ENCODE measurements around the gene VASP.

DNA sequence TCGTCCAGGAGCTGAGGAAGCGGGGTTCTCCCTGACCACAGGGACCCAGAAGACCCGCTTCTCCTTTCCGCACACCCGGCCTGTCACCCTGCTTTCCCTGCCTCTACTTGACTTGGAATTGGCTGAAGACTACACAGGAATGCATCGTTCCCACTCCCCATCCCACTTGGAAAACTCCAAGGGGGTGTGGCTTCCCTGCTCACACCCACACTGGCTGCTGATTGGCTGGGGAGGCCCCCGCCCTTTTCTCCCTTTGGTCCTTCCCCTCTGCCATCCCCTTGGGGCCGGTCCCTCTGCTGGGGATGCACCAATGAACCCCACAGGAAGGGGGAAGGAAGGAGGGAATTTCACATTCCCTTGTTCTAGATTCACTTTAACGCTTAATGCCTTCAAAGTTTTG is 18.9 kb downstream of the VASP start:
- no peak for TF ChIP-seq ISL1 (CRISPR knock-in tag; IDR thresholded peaks at IDR 0.05)
- no peak for TF ChIP-seq ARNTL (CRISPR knock-in tag; IDR thresholded peaks at IDR 0.05; ENCODE audit: borderline replicate concordance, low read depth)
- TF ChIP-seq RARB (CRISPR knock-in tag; IDR thresholded peaks at IDR 0.05): no peak
- TF ChIP-seq OSR1 (CRISPR knock-in tag; IDR thresholded peaks at IDR 0.05): no peak
- TF ChIP-seq, protein P1, sequence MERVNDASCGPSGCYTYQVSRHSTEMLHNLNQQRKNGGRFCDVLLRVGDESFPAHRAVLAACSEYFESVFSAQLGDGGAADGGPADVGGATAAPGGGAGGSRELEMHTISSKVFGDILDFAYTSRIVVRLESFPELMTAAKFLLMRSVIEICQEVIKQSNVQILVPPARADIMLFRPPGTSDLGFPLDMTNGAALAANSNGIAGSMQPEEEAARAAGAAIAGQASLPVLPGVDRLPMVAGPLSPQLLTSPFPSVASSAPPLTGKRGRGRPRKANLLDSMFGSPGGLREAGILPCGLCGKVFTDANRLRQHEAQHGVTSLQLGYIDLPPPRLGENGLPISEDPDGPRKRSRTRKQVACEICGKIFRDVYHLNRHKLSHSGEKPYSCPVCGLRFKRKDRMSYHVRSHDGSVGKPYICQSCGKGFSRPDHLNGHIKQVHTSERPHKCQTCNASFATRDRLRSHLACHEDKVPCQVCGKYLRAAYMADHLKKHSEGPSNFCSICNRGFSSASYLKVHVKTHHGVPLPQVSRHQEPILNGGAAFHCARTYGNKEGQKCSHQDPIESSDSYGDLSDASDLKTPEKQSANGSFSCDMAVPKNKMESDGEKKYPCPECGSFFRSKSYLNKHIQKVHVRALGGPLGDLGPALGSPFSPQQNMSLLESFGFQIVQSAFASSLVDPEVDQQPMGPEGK (CRISPR knock-in tag; IDR thresholded peaks at IDR 0.05; ENCODE audit: borderline replicate concordance): no peak
- TF ChIP-seq, protein P2, sequence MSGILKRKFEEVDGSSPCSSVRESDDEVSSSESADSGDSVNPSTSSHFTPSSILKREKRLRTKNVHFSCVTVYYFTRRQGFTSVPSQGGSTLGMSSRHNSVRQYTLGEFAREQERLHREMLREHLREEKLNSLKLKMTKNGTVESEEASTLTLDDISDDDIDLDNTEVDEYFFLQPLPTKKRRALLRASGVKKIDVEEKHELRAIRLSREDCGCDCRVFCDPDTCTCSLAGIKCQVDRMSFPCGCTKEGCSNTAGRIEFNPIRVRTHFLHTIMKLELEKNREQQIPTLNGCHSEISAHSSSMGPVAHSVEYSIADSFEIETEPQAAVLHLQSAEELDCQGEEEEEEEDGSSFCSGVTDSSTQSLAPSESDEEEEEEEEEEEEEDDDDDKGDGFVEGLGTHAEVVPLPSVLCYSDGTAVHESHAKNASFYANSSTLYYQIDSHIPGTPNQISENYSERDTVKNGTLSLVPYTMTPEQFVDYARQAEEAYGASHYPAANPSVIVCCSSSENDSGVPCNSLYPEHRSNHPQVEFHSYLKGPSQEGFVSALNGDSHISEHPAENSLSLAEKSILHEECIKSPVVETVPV (CRISPR knock-in tag; IDR thresholded peaks at IDR 0.05): no peak
- TF ChIP-seq TCF4 (CRISPR knock-in tag; IDR thresholded peaks at IDR 0.05; ENCODE audit: borderline replicate concordance): no peak
- TF ChIP-seq, protein P3, sequence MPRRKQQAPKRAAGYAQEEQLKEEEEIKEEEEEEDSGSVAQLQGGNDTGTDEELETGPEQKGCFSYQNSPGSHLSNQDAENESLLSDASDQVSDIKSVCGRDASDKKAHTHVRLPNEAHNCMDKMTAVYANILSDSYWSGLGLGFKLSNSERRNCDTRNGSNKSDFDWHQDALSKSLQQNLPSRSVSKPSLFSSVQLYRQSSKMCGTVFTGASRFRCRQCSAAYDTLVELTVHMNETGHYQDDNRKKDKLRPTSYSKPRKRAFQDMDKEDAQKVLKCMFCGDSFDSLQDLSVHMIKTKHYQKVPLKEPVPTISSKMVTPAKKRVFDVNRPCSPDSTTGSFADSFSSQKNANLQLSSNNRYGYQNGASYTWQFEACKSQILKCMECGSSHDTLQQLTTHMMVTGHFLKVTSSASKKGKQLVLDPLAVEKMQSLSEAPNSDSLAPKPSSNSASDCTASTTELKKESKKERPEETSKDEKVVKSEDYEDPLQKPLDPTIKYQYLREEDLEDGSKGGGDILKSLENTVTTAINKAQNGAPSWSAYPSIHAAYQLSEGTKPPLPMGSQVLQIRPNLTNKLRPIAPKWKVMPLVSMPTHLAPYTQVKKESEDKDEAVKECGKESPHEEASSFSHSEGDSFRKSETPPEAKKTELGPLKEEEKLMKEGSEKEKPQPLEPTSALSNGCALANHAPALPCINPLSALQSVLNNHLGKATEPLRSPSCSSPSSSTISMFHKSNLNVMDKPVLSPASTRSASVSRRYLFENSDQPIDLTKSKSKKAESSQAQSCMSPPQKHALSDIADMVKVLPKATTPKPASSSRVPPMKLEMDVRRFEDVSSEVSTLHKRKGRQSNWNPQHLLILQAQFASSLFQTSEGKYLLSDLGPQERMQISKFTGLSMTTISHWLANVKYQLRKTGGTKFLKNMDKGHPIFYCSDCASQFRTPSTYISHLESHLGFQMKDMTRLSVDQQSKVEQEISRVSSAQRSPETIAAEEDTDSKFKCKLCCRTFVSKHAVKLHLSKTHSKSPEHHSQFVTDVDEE (CRISPR knock-in tag; IDR thresholded peaks at IDR 0.05): no peak
- TF ChIP-seq, protein P4, sequence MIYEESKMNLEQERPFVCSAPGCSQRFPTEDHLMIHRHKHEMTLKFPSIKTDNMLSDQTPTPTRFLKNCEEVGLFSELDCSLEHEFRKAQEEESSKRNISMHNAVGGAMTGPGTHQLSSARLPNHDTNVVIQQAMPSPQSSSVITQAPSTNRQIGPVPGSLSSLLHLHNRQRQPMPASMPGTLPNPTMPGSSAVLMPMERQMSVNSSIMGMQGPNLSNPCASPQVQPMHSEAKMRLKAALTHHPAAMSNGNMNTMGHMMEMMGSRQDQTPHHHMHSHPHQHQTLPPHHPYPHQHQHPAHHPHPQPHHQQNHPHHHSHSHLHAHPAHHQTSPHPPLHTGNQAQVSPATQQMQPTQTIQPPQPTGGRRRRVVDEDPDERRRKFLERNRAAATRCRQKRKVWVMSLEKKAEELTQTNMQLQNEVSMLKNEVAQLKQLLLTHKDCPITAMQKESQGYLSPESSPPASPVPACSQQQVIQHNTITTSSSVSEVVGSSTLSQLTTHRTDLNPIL (CRISPR knock-in tag; IDR thresholded peaks at IDR 0.05; ENCODE audit: low read depth): no peak
- no peak for TF ChIP-seq ESRRG (CRISPR knock-in tag; IDR thresholded peaks at IDR 0.05)
- TF ChIP-seq SNAI2 (CRISPR knock-in tag; IDR thresholded peaks at IDR 0.05): no peak
- no peak for TF ChIP-seq ZNF70 (CRISPR knock-in tag; IDR thresholded peaks at IDR 0.05)
- TF ChIP-seq ZFP30 (CRISPR knock-in tag; IDR thresholded peaks at IDR 0.05): no peak

Measured in SK-N-SH treated with all-trans-retinoic acid at 6 μM for 48 hours (cell line).